ENCODE measurements around the gene SMIM17. TPM values are rescaled to one million over a fixed set of nuclear protein-coding genes. Genes with fewer than 3 reads are reported as not detected.

Gene SMIM17
- total RNA-seq, result 0.28 TPM in 1 of 2 replicates, not detected in the other

DNA sequence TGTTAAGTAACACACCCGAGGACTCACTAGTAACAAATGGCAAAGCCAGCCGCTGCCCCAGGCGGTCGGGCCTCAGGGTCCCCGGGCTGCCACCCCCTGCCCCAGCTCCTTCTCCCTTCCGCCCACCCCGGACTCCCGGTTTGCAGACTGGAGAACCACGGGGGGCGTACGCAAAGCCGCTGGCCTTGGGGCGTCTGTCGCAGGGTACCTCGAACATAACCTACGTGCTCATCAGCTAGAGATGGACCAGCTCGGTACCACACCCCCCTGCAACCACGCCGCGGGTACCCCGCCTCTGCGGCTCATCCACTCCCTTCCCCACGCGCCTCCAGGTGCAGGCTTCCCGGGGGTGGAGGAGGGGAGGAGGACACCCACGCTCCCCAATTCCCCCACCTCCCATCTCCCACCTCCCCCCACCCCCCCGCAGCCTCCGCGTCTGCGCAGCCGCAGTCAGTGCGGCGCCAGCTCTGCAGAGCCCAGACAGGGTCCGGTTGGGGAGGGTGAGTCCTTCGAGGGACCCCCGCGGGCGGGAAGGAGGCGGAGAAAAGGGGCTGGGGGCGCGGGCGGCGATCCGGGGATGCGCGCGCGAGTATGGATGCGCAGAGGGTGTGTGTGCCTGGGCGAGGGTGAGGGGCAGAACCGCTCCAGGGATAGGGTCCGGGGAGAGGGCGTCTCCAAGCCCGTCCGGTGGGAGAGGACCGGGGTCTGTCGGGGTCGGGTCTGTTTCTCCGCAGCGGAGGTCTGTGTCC, at the start of gene SMIM17:
TSS of gene SMIM17 (plus strand) at position 449 of the 749 bp plus-strand sequence. CDS start 2,509 bp downstream, outside the sequence.

DNA sequence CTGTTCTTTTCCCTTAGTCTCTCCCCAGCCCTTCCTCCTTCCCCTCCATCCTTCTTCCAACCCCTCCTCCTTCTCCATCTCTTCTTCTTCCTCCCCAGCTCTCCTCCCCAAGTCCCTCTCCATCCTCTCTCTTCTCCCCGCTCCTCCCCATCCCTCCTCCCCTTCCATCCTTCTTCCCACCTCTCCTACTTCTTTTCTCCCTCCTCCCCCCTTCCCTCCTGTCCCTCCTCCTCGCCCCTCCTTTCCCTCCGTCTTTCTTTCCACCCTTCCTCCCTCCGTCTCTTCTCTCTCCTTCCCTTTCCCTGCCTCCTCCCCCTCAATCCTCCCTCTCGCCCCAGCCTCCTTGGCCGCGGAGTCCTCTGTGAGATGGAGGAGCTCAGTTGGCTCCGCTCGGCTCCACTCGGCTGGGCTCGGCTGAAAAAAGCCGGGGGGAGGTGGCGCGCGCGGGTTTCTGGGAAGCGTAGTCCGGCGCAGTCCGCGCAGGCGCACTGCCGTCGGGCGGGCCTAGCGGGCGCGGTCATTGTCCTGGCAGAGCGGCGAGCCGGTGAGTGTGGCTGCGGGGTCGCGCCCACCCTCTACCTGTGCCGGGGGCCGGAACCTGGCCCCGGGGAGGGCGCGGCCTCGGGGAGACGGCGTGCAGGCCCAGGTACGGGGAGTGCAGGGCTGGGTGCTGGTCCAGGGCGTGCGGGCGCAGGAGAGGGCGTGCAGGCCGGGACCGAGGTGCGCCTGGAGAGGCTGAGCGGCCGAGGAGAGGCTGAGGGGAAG, 48.0 kb upstream of the SMIM17 start, which contains the start of gene ZNF71:
TSS of gene ZNF71 (plus strand) at position 520 of the 765 bp plus-strand sequence. CDS start 6,257 bp downstream, outside the sequence.

DNA sequence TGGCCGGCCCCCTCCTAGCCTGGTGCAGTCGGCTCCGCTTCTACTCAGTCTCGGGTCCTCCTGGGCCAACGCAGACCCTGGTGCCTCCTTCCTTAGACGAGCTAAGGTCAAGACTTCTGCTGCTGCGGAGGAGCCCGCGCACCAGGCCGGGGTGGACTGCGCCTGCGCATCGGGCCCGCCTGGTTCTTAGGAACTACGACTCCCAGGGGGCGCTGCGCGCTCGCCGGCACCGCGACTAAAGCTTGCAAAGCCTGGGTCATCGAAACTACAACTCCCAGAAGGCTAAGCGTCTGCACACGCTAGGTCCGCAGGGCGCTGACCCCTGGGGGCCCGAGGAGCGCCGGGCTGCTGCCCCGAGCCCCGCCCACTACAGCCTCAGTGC, 28.6 kb downstream of the SMIM17 start, which contains the start of gene ZNF835:
TSS of gene ZNF835 (minus strand) at position 145 of the 382 bp plus-strand sequence. CDS start 6,559 bp downstream, outside the sequence.

Other genes with a start within 250 kb of the SMIM17 start
- gene ZNF582, start 249.6 kb upstream of the SMIM17 start, total RNA-seq, result 3.3 and 4.5 TPM in 2 replicates
- gene ZNF583, start 238.8 kb upstream of the SMIM17 start, total RNA-seq, result 5.4 and 5.6 TPM in 2 replicates
- 3.8 and 14.7 TPM in 2 replicates for gene ZNF667, start 165.8 kb upstream of the SMIM17 start, total RNA-seq
- 2.1 and 4.8 TPM in 2 replicates for gene ZNF471, start 135.3 kb upstream of the SMIM17 start, total RNA-seq
- 8.6 and 12.1 TPM in 2 replicates for gene ZFP28, start 104.2 kb upstream of the SMIM17 start, total RNA-seq
- gene ZNF470, start 75.7 kb upstream of the SMIM17 start, total RNA-seq, result 6.3 and 20.3 TPM in 2 replicates
- gene ZNF71, start 47.9 kb upstream of the SMIM17 start, total RNA-seq, result 4.8 and 6.5 TPM in 2 replicates
- 0.38 and 1.7 TPM in 2 replicates for gene ZNF835, start 28.6 kb downstream of the SMIM17 start, total RNA-seq
- 3.1 and 5.4 TPM in 2 replicates for gene PEG3, start 197.6 kb downstream of the SMIM17 start, total RNA-seq
- gene ZIM2, start 197.6 kb downstream of the SMIM17 start, total RNA-seq, result under 0.01 TPM in 2 replicates

Measured in regular cardiac myocyte (primary cell).